Neural cell (in vitro differentiated cells): ENCODE results near the gene PRRT4. TPM values are rescaled to one million over a fixed set of nuclear protein-coding genes. Genes with fewer than 3 reads are reported as not detected.

Experiments
- H2AFZ ChIP-seq: fragments of 200-600, 300-800 bp; sonication (generic), shearing (Covaris generic); 2 replicates; pipeline ENCODE4 v1.6.0; 2014; ENCODE audit warnings: low read depth, mild to moderate bottlenecking, antibody characterized with exemption, low read length, moderate library complexity
- H3F3A ChIP-seq: fragments of 200-600 bp; shearing (Covaris generic); 2 replicates; pipeline ENCODE4 v1.6.1; 2016; ENCODE audit warnings: mild to moderate bottlenecking, moderate library complexity, mixed read lengths, antibody characterized with exemption, low read length; ENCODE audit not compliant: insufficient read depth, poor library complexity, severe bottlenecking
- H3K27ac ChIP-seq: fragments of 200-600, 300-800 bp; sonication (generic), shearing (Covaris generic); 2 replicates; pipeline ENCODE4 v1.5.1; 2014; ENCODE audit warnings: mild to moderate bottlenecking, low read length, moderate library complexity
- H3K27me3 ChIP-seq: fragments of 300-800, 200-600 bp; sonication (generic), shearing (Covaris generic); 2 replicates; pipeline ENCODE4 v1.6.0; 2014; ENCODE audit warnings: mild to moderate bottlenecking, low read depth, low read length, moderate library complexity; ENCODE audit not compliant: insufficient read depth
- H3K36me3 ChIP-seq: fragments of 300-800, 200-600 bp; sonication (generic), shearing (Covaris generic); 2 replicates; pipeline ENCODE4 v1.5.1; 2014; ENCODE audit warnings: mild to moderate bottlenecking, antibody characterized with exemption, low read length, moderate library complexity; ENCODE audit not compliant: insufficient read depth
- H3K4me2 ChIP-seq: fragments of 300-800, 200-600 bp; sonication (generic), shearing (Covaris generic); 2 replicates; pipeline ENCODE4 v1.6.0; 2014; ENCODE audit warnings: mild to moderate bottlenecking, low read length
- H3K4me3 ChIP-seq: fragments of 300-800, 200-600 bp; sonication (generic), shearing (Covaris generic); 2 replicates; pipeline ENCODE4 v1.5.1; 2014; ENCODE audit warnings: mild to moderate bottlenecking, low read length, moderate library complexity
- H3K79me2 ChIP-seq: fragments of 200-600 bp; shearing (Covaris generic); replicated peaks from 2 replicates; pipeline ENCODE4 v1.6.0; 2014; ENCODE audit warnings: mild to moderate bottlenecking, low read length, moderate library complexity; ENCODE audit not compliant: insufficient read depth
- H3K9ac ChIP-seq: fragments of 300-800, 200-600 bp; sonication (generic), shearing (Covaris generic); 2 replicates; pipeline ENCODE4 v1.6.1; 2016; ENCODE audit warnings: mild to moderate bottlenecking, low read length, mixed read lengths
- H3K9me2 ChIP-seq: fragments of 200-600 bp; shearing (Covaris generic); 2 replicates; pipeline ENCODE4 v1.6.1; 2016; ENCODE audit warnings: mild to moderate bottlenecking, low read length, mixed read lengths; ENCODE audit not compliant: insufficient read depth
- H3K9me3 ChIP-seq: fragments of 200-600, 300-800 bp; sonication (generic), shearing (Covaris generic); 2 replicates; pipeline ENCODE4 v1.6.1; 2016; ENCODE audit warnings: mild to moderate bottlenecking, mixed run types, low read length, moderate library complexity, mixed read lengths
- H4K20me1 ChIP-seq: fragments of 200-600 bp; shearing (Covaris generic); 2 replicates; pipeline ENCODE4 v1.6.1; 2016; ENCODE audit warnings: mild to moderate bottlenecking, mixed run types; ENCODE audit not compliant: insufficient read depth
- EP300 ChIP-seq: fragments of 450-650 bp; conservative IDR thresholded peaks from 2 replicates; pipeline ENCODE4 v1.6.1; 2014; ENCODE audit warnings: antibody characterized with exemption, mild to moderate bottlenecking, moderate library complexity; ENCODE audit not compliant: poor library complexity, severe bottlenecking
- EZH2 ChIP-seq: fragments of 200-600, 300-800 bp; shearing (Covaris generic), sonication (generic); IDR thresholded peaks from 2 replicates; pipeline ENCODE4 v1.6.1; 2014; ENCODE audit warnings: antibody characterized with exemption, low read length, borderline replicate concordance, mild to moderate bottlenecking; ENCODE audit not compliant: insufficient read depth, poor library complexity, severe bottlenecking
- MXI1 ChIP-seq: fragments of 450-650 bp; conservative IDR thresholded peaks from 2 replicates; pipeline ENCODE4 v1.6.1; 2014; ENCODE audit warnings: antibody characterized with exemption, mild to moderate bottlenecking; ENCODE audit not compliant: poor library complexity, severe bottlenecking
- POLR2AphosphoS5 ChIP-seq: IDR thresholded peaks from 2 replicates; pipeline ENCODE4 v1.6.1; 2012
- RAD21 ChIP-seq: fragments of 450-650 bp; conservative IDR thresholded peaks from 2 replicates; pipeline ENCODE4 v1.6.1; 2014; ENCODE audit warnings: antibody characterized with exemption, mild to moderate bottlenecking, moderate library complexity
- SMC3 ChIP-seq: fragments of 450-650 bp; conservative IDR thresholded peaks from 2 replicates; pipeline ENCODE4 v1.6.1; 2014; ENCODE audit warnings: antibody characterized with exemption, mild to moderate bottlenecking, moderate library complexity; ENCODE audit not compliant: poor library complexity
- TAF1 ChIP-seq: IDR thresholded peaks from 2 replicates; pipeline ENCODE4 v1.6.1; 2012; ENCODE audit warnings: low read depth
- polyA plus RNA-seq: library from polyadenylated mRNA; depleted of rRNA; stranded (reverse); fragments of >200 nt; gene quantifications from 2 replicates; pipeline ENCODE4 v1.2.3, GENCODE V29; 2014
- TF ChIP-seq, protein P1 (sequence below): IDR thresholded peaks from 2 replicates; pipeline ENCODE4 v1.6.1; 2012; ENCODE audit warnings: borderline replicate concordance
- TF ChIP-seq, protein P2 (sequence below): fragments of 450-650 bp; IDR thresholded peaks from 2 replicates; pipeline ENCODE4 v1.5.1; 2014; ENCODE audit warnings: antibody characterized with exemption, mild to moderate bottlenecking, moderate library complexity; ENCODE audit not compliant: poor library complexity, severe bottlenecking

Gene PRRT4
- polyA plus RNA-seq, 1 donor from 2014 or later, result 32.5 TPM

GRCh38 chr7:128380483-128381106, 19.1 kb upstream of the PRRT4 start:
- Histone ChIP-seq H2AFZ (no peak overlapping the region), H3K4me3 (no peak overlapping the region), H3K9me3 (no peaks in the 10 kb centered on the region), H3K36me3 (no peaks in the 10 kb centered on the region), H3F3A (no peaks in the 10 kb centered on the region), H3K9me2 (no peaks in the 10 kb centered on the region), H4K20me1 (no peaks in the 10 kb centered on the region), H3K27ac (no peak overlapping the region), H3K4me2 (no peak overlapping the region), H3K27me3 (no peaks in the 10 kb centered on the region), H3K9ac (no peak overlapping the region), H3K79me2 (no peaks in the 10 kb centered on the region)
- TF ChIP-seq TAF1 (no peak), POLR2AphosphoS5 (no peak), RAD21 (no peak), SMC3 (no peak), EZH2 (no peak), EP300 (no peak), MXI1 (no peak)
- TF ChIP-seq, protein P1, sequence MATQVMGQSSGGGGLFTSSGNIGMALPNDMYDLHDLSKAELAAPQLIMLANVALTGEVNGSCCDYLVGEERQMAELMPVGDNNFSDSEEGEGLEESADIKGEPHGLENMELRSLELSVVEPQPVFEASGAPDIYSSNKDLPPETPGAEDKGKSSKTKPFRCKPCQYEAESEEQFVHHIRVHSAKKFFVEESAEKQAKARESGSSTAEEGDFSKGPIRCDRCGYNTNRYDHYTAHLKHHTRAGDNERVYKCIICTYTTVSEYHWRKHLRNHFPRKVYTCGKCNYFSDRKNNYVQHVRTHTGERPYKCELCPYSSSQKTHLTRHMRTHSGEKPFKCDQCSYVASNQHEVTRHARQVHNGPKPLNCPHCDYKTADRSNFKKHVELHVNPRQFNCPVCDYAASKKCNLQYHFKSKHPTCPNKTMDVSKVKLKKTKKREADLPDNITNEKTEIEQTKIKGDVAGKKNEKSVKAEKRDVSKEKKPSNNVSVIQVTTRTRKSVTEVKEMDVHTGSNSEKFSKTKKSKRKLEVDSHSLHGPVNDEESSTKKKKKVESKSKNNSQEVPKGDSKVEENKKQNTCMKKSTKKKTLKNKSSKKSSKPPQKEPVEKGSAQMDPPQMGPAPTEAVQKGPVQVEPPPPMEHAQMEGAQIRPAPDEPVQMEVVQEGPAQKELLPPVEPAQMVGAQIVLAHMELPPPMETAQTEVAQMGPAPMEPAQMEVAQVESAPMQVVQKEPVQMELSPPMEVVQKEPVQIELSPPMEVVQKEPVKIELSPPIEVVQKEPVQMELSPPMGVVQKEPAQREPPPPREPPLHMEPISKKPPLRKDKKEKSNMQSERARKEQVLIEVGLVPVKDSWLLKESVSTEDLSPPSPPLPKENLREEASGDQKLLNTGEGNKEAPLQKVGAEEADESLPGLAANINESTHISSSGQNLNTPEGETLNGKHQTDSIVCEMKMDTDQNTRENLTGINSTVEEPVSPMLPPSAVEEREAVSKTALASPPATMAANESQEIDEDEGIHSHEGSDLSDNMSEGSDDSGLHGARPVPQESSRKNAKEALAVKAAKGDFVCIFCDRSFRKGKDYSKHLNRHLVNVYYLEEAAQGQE, result no peak
- TF ChIP-seq, protein P2, sequence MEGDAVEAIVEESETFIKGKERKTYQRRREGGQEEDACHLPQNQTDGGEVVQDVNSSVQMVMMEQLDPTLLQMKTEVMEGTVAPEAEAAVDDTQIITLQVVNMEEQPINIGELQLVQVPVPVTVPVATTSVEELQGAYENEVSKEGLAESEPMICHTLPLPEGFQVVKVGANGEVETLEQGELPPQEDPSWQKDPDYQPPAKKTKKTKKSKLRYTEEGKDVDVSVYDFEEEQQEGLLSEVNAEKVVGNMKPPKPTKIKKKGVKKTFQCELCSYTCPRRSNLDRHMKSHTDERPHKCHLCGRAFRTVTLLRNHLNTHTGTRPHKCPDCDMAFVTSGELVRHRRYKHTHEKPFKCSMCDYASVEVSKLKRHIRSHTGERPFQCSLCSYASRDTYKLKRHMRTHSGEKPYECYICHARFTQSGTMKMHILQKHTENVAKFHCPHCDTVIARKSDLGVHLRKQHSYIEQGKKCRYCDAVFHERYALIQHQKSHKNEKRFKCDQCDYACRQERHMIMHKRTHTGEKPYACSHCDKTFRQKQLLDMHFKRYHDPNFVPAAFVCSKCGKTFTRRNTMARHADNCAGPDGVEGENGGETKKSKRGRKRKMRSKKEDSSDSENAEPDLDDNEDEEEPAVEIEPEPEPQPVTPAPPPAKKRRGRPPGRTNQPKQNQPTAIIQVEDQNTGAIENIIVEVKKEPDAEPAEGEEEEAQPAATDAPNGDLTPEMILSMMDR, result no peak

GRCh38 chr7:128379900-128380479, 18.5 kb upstream of the PRRT4 start:
- no peak overlapping the region for H3K4me2 ChIP-seq
- TF ChIP-seq SMC3, result no peak
- TF ChIP-seq MXI1, result no peak
- no peak for TF ChIP-seq RAD21
- no peak for TF ChIP-seq POLR2AphosphoS5
- TF ChIP-seq, protein P1, result no peak
- TF ChIP-seq TAF1, result no peak
- TF ChIP-seq, protein P2, result no peak
- TF ChIP-seq EP300, result no peak
- TF ChIP-seq EZH2, result no peak
- no peak overlapping the region for H2AFZ ChIP-seq

More at GRCh38 chr7:128379900-128380479, 18.5 kb upstream of the PRRT4 start:
- Histone ChIP-seq H4K20me1 (no peaks in the 10 kb centered on the region), H3K27me3 (no peaks in the 10 kb centered on the region), H3K79me2 (no peaks in the 10 kb centered on the region), H3K9ac (no peak overlapping the region), H3K36me3 (no peaks in the 10 kb centered on the region), H3F3A (no peaks in the 10 kb centered on the region), H3K9me3 (no peaks in the 10 kb centered on the region), H3K9me2 (no peaks in the 10 kb centered on the region), H3K4me3 (no peak overlapping the region), H3K27ac (no peak overlapping the region)
